ENCODE results near the gene CFAP52.
"Not testable (repeated sequence)": the region's sequence is repeated elsewhere in the genome, so short reads cannot be mapped to it uniquely, and the experiment has no call there.

Gene CFAP52

GRCh38 chr17:9568004-9568403 is 8.4 kb upstream of the CFAP52 start:
- Histone ChIP-seq H3K9ac (ENCODE audit: low read length in 5 of 5) (no peak overlapping the region), H3K36me3 (ENCODE audit: control insufficient read depth in 5 of 5, insufficient read depth in 5 of 5, low read length in 5 of 5) (peaks cover 11 to 29% (median 16%) of the 10 kb centered on the region in 5 donors), H3K27me3 (ENCODE audit: control insufficient read depth in 5 of 5, insufficient read depth in 4 of 5, low read length in 5 of 5) (no peaks in the 10 kb centered on the region), H3K4me3 (ENCODE audit: low read depth in 1 of 5, low read length in 5 of 5) (no peak overlapping the region), H3K4me1 (ENCODE audit: control insufficient read depth in 5 of 5, insufficient read depth in 5 of 5, low read length in 5 of 5) (no peaks in the 10 kb centered on the region), H3K9me3 (ENCODE audit: control insufficient read depth in 5 of 5, low read length in 5 of 5) (no peaks in the 10 kb centered on the region), H3K27ac (ENCODE audit: low read depth, low read length) (no peak overlapping the region)

GRCh38 chr17:9568957-9569588 is 7.4 kb upstream of the CFAP52 start:
- peaks cover 0 to 4% (median 0%) of the 10 kb centered on the region in 5 donors for H3K4me1 ChIP-seq (ENCODE audit: control insufficient read depth in 5 of 5, insufficient read depth in 5 of 5, low read length in 5 of 5)
- H3K27ac ChIP-seq (ENCODE audit: low read depth, low read length): no peak overlapping the region
- H3K36me3 ChIP-seq (ENCODE audit: control insufficient read depth in 5 of 5, insufficient read depth in 5 of 5, low read length in 5 of 5): peaks cover 11 to 29% (median 16%) of the 10 kb centered on the region in 5 donors
- no peak overlapping the region for H3K9ac ChIP-seq (ENCODE audit: low read length in 5 of 5)
- no peaks in the 10 kb centered on the region for H3K27me3 ChIP-seq (ENCODE audit: control insufficient read depth in 5 of 5, insufficient read depth in 4 of 5, low read length in 5 of 5)
- H3K4me3 ChIP-seq (ENCODE audit: low read depth in 1 of 5, low read length in 5 of 5): no peak overlapping the region
- H3K9me3 ChIP-seq (ENCODE audit: control insufficient read depth in 5 of 5, low read length in 5 of 5): no peaks in the 10 kb centered on the region

GRCh38 chr17:9571201-9571600 is 5.2 kb upstream of the CFAP52 start:
- Histone ChIP-seq H3K27ac (ENCODE audit: low read depth, low read length) (no peak overlapping the region), H3K9ac (ENCODE audit: low read length in 5 of 5) (no peak overlapping the region), H3K4me3 (ENCODE audit: low read depth in 1 of 5, low read length in 5 of 5) (no peak overlapping the region), H3K9me3 (ENCODE audit: control insufficient read depth in 5 of 5, low read length in 5 of 5) (no peaks in the 10 kb centered on the region), H3K36me3 (ENCODE audit: control insufficient read depth in 5 of 5, insufficient read depth in 5 of 5, low read length in 5 of 5) (peaks cover 11 to 28% (median 16%) of the 10 kb centered on the region in 5 donors), H3K4me1 (ENCODE audit: control insufficient read depth in 5 of 5, insufficient read depth in 5 of 5, low read length in 5 of 5) (peaks cover 0 to 20% (median 16%) of the 10 kb centered on the region in 5 donors), H3K27me3 (ENCODE audit: control insufficient read depth in 5 of 5, insufficient read depth in 4 of 5, low read length in 5 of 5) (no peaks in the 10 kb centered on the region)

GRCh38 chr17:9575381-9576101 is 901 bp upstream of the CFAP52 start, which contains the start of gene STX8:
STX8 (minus strand) TSS chr17:9575820; CDS start chr17:9575808, 12 bp downstream.
- Histone ChIP-seq H3K27me3 (ENCODE audit: control insufficient read depth in 5 of 5, insufficient read depth in 4 of 5, low read length in 5 of 5) (no peaks in the 10 kb centered on the region), H3K36me3 (ENCODE audit: control insufficient read depth in 5 of 5, insufficient read depth in 5 of 5, low read length in 5 of 5) (peaks cover 0 to 3% (median 0%) of the 10 kb centered on the region in 5 donors), H3K27ac (ENCODE audit: low read depth, low read length) (peak within 1 kb of the TSS; percentile 19), H3K4me3 (ENCODE audit: low read depth in 1 of 5, low read length in 5 of 5) (peak within 1 kb of the TSS; percentile 80 to 99 (median 98)), H3K4me1 (ENCODE audit: control insufficient read depth in 5 of 5, insufficient read depth in 5 of 5, low read length in 5 of 5) (peaks cover 0 to 30% (median 27%) of the 10 kb centered on the region in 5 donors), H3K9me3 (ENCODE audit: control insufficient read depth in 5 of 5, low read length in 5 of 5) (no peaks in the 10 kb centered on the region), H3K9ac (ENCODE audit: low read length in 5 of 5) (peak within 1 kb of the TSS in 4 of 5 donors; percentile 67 to 95 (median 88))

- Histone ChIP-seq H3K27ac (ENCODE audit: low read depth, low read length) (no peak overlapping the region), H3K9me3 (ENCODE audit: control insufficient read depth in 5 of 5, low read length in 5 of 5) (no peaks in the 10 kb centered on the region), H3K4me3 (ENCODE audit: low read depth in 1 of 5, low read length in 5 of 5) (peak overlapping the region in 2 of 5 donors; percentile 95 to 98), H3K4me1 (ENCODE audit: control insufficient read depth in 5 of 5, insufficient read depth in 5 of 5, low read length in 5 of 5) (peaks cover 0 to 30% (median 27%) of the 10 kb centered on the region in 5 donors), H3K36me3 (ENCODE audit: control insufficient read depth in 5 of 5, insufficient read depth in 5 of 5, low read length in 5 of 5) (no peaks in the 10 kb centered on the region), H3K9ac (ENCODE audit: low read length in 5 of 5) (peak overlapping the region in 2 of 5 donors; percentile 71 to 94), H3K27me3 (ENCODE audit: control insufficient read depth in 5 of 5, insufficient read depth in 4 of 5, low read length in 5 of 5) (no peaks in the 10 kb centered on the region)
Observed at GRCh38 chr17:9577373-9577709, 899 bp downstream of the CFAP52 start.

- Histone ChIP-seq H3K9me3 (ENCODE audit: control insufficient read depth in 5 of 5, low read length in 5 of 5) (no peaks in the 10 kb centered on the region), H3K9ac (ENCODE audit: low read length in 5 of 5) (no peak overlapping the region), H3K27me3 (ENCODE audit: control insufficient read depth in 5 of 5, insufficient read depth in 4 of 5, low read length in 5 of 5) (no peaks in the 10 kb centered on the region), H3K27ac (ENCODE audit: low read depth, low read length) (no peak overlapping the region), H3K4me1 (ENCODE audit: control insufficient read depth in 5 of 5, insufficient read depth in 5 of 5, low read length in 5 of 5) (no peaks in the 10 kb centered on the region), H3K4me3 (ENCODE audit: low read depth in 1 of 5, low read length in 5 of 5) (no peak overlapping the region), H3K36me3 (ENCODE audit: control insufficient read depth in 5 of 5, insufficient read depth in 5 of 5, low read length in 5 of 5) (no peaks in the 10 kb centered on the region)
Observed at GRCh38 chr17:9587969-9588656, 11.7 kb downstream of the CFAP52 start.

- Histone ChIP-seq H3K9ac (ENCODE audit: low read length in 5 of 5) (no peak overlapping the region), H3K27ac (ENCODE audit: low read depth, low read length) (no peak overlapping the region), H3K4me3 (ENCODE audit: low read depth in 1 of 5, low read length in 5 of 5) (no peak overlapping the region), H3K9me3 (ENCODE audit: control insufficient read depth in 5 of 5, low read length in 5 of 5) (no peaks in the 10 kb centered on the region), H3K27me3 (ENCODE audit: control insufficient read depth in 5 of 5, insufficient read depth in 4 of 5, low read length in 5 of 5) (peaks cover 0 to 2% (median 0%) of the 10 kb centered on the region in 5 donors), H3K4me1 (ENCODE audit: control insufficient read depth in 5 of 5, insufficient read depth in 5 of 5, low read length in 5 of 5) (no peaks in the 10 kb centered on the region), H3K36me3 (ENCODE audit: control insufficient read depth in 5 of 5, insufficient read depth in 5 of 5, low read length in 5 of 5) (no peaks in the 10 kb centered on the region)
Observed at GRCh38 chr17:9594065-9594464, 17.6 kb downstream of the CFAP52 start.

- not testable (repeated sequence) for H3K36me3 ChIP-seq (ENCODE audit: control insufficient read depth in 5 of 5, insufficient read depth in 5 of 5, low read length in 5 of 5); H3K4me3 ChIP-seq (ENCODE audit: low read depth in 1 of 5, low read length in 5 of 5); H3K27ac ChIP-seq (ENCODE audit: low read depth, low read length); H3K9me3 ChIP-seq (ENCODE audit: control insufficient read depth in 5 of 5, low read length in 5 of 5); H3K9ac ChIP-seq (ENCODE audit: low read length in 5 of 5); H3K4me1 ChIP-seq (ENCODE audit: control insufficient read depth in 5 of 5, insufficient read depth in 5 of 5, low read length in 5 of 5); H3K27me3 ChIP-seq (ENCODE audit: control insufficient read depth in 5 of 5, insufficient read depth in 4 of 5, low read length in 5 of 5)
Observed at GRCh38 chr17:9597638-9598037, 21.2 kb downstream of the CFAP52 start.

- no peaks in the 10 kb centered on the region for H3K4me1 ChIP-seq (ENCODE audit: control insufficient read depth in 5 of 5, insufficient read depth in 5 of 5, low read length in 5 of 5)
- no peaks in the 10 kb centered on the region for H3K36me3 ChIP-seq (ENCODE audit: control insufficient read depth in 5 of 5, insufficient read depth in 5 of 5, low read length in 5 of 5)
- no peak overlapping the region for H3K27ac ChIP-seq (ENCODE audit: low read depth, low read length)
- H3K9me3 ChIP-seq (ENCODE audit: control insufficient read depth in 5 of 5, low read length in 5 of 5): no peaks in the 10 kb centered on the region
- no peak overlapping the region for H3K4me3 ChIP-seq (ENCODE audit: low read depth in 1 of 5, low read length in 5 of 5)
- no peak overlapping the region for H3K9ac ChIP-seq (ENCODE audit: low read length in 5 of 5)
- peaks cover 0 to 2% (median 0%) of the 10 kb centered on the region in 5 donors for H3K27me3 ChIP-seq (ENCODE audit: control insufficient read depth in 5 of 5, insufficient read depth in 4 of 5, low read length in 5 of 5)
Observed at GRCh38 chr17:9598661-9599060, 22.2 kb downstream of the CFAP52 start.

- not testable (repeated sequence) for H3K27ac ChIP-seq (ENCODE audit: low read depth, low read length); H3K9ac ChIP-seq (ENCODE audit: low read length in 5 of 5); H3K36me3 ChIP-seq (ENCODE audit: control insufficient read depth in 5 of 5, insufficient read depth in 5 of 5, low read length in 5 of 5); H3K9me3 ChIP-seq (ENCODE audit: control insufficient read depth in 5 of 5, low read length in 5 of 5); H3K4me3 ChIP-seq (ENCODE audit: low read depth in 1 of 5, low read length in 5 of 5); H3K27me3 ChIP-seq (ENCODE audit: control insufficient read depth in 5 of 5, insufficient read depth in 4 of 5, low read length in 5 of 5); H3K4me1 ChIP-seq (ENCODE audit: control insufficient read depth in 5 of 5, insufficient read depth in 5 of 5, low read length in 5 of 5)
Observed at GRCh38 chr17:9604583-9604982, 28.1 kb downstream of the CFAP52 start.
